HepG2 (cell line): ENCODE measurements around the gene HAS3. TPM values are rescaled to one million over a fixed set of nuclear protein-coding genes. Genes with fewer than 3 reads are reported as not detected.

Experiments used
- AGO1 ChIP-seq: fragments of 200-400 bp; formaldehyde crosslinking; IDR thresholded peaks from 2 replicates; pipeline ENCODE4 v1.6.1; 2017; ENCODE audit warnings: mild to moderate bottlenecking, low read depth, low read length, moderate library complexity; ENCODE audit not compliant: poor library complexity, severe bottlenecking
- CEBPB ChIP-seq: IDR thresholded peaks from 2 replicates; pipeline ENCODE4 v1.6.1; 2011; ENCODE audit warnings: low read depth, low read length, improper control_type of control experiment, borderline replicate concordance
- DMTF1 ChIP-seq: sonication (generic); formaldehyde crosslinking; IDR thresholded peaks from 2 replicates; pipeline ENCODE4 v1.4.0; 2020; ENCODE audit warnings: mild to moderate bottlenecking, missing genetic modification reagents
- GLI4 ChIP-seq: sonication (generic); formaldehyde crosslinking; IDR thresholded peaks from 2 replicates; pipeline ENCODE4 v1.5.1; 2020; ENCODE audit warnings: missing genetic modification reagents, mild to moderate bottlenecking, moderate library complexity, borderline replicate concordance
- HNRNPH1 ChIP-seq: fragments of 200-400 bp; formaldehyde crosslinking; optimal IDR thresholded peaks from 2 replicates; pipeline ENCODE3; 2017; ENCODE audit warnings: mild to moderate bottlenecking, low read depth, low read length
- IRX3 ChIP-seq: sonication (generic); formaldehyde crosslinking; IDR thresholded peaks from 2 replicates; pipeline ENCODE4 v1.8.1; 2023; ENCODE audit warnings: mild to moderate bottlenecking, low read depth, missing genetic modification reagents, borderline replicate concordance
- MED13 ChIP-seq: sonication (generic); formaldehyde crosslinking; IDR thresholded peaks from 2 replicates; pipeline ENCODE4 v1.5.0; 2020; ENCODE audit warnings: missing genetic modification reagents
- MEF2D ChIP-seq: sonication (generic); formaldehyde crosslinking; IDR thresholded peaks from 2 replicates; pipeline ENCODE4 v1.5.1; 2020; ENCODE audit warnings: mild to moderate bottlenecking, missing genetic modification reagents
- MTA3 ChIP-seq: sonication (generic); formaldehyde crosslinking; IDR thresholded peaks from 2 replicates; pipeline ENCODE4 v1.4.0; 2020; ENCODE audit warnings: missing genetic modification reagents
- MXI1 ChIP-seq: IDR thresholded peaks from 3 replicates; pipeline ENCODE4 v1.6.1; 2012; ENCODE audit warnings: low read depth, low read length, inconsistent platforms, borderline replicate concordance
- NFYC ChIP-seq: IDR thresholded peaks from 2 replicates; pipeline ENCODE4 v1.6.1; 2016; ENCODE audit warnings: missing genetic modification reagents, missing compliant biosample characterization
- RAD51 ChIP-seq: fragments of 450-650 bp; IDR thresholded peaks from 2 replicates; pipeline ENCODE4 v1.6.1; 2016; ENCODE audit warnings: borderline replicate concordance
- YY1 ChIP-seq: IDR thresholded peaks from 2 replicates; pipeline ENCODE4 v1.6.1; 2011; ENCODE audit warnings: low read length, low read depth, moderate library complexity, mild to moderate bottlenecking; ENCODE audit not compliant: insufficient read depth, insufficient replicate concordance
- ZBTB1 ChIP-seq: sonication (generic); formaldehyde crosslinking; IDR thresholded peaks from 2 replicates; pipeline ENCODE4 v1.4.0; 2020; ENCODE audit warnings: missing genetic modification reagents, borderline replicate concordance
- ZFYVE20 ChIP-seq: sonication (generic); formaldehyde crosslinking; IDR thresholded peaks from 2 replicates; pipeline ENCODE4 v1.8.0; 2023; ENCODE audit warnings: low read depth, mild to moderate bottlenecking, moderate library complexity, missing genetic modification reagents, borderline replicate concordance
- ZNF124 ChIP-seq: sonication (generic); formaldehyde crosslinking; IDR thresholded peaks from 2 replicates; pipeline ENCODE4 v1.4.0; 2020; ENCODE audit warnings: missing genetic modification reagents
- ZNF512B ChIP-seq: sonication (generic); formaldehyde crosslinking; IDR thresholded peaks from 2 replicates; pipeline ENCODE4 v1.5.1; 2020; ENCODE audit warnings: missing genetic modification reagents, mild to moderate bottlenecking, borderline replicate concordance
- ZNF550 ChIP-seq: sonication (generic); formaldehyde crosslinking; IDR thresholded peaks from 2 replicates; pipeline ENCODE4 v1.4.0; 2020; ENCODE audit warnings: mild to moderate bottlenecking, missing genetic modification reagents, borderline replicate concordance
- ZNF580 ChIP-seq: IDR thresholded peaks from 2 replicates; pipeline ENCODE4 v1.6.1; 2016; ENCODE audit warnings: low read depth, borderline replicate concordance
- ZNF891 ChIP-seq: sonication (generic); formaldehyde crosslinking; IDR thresholded peaks from 2 replicates; pipeline ENCODE4 v1.5.0; 2020; ENCODE audit warnings: mild to moderate bottlenecking, missing genetic modification reagents
- polyA plus RNA-seq, 8 experiments: library from polyadenylated mRNA; depleted of rRNA in 3 of 8; stranded (reverse) in 7 of 8; unstranded in 1 of 8; fragments of >200 nt; fragmentation: Illumina TruSeq in 4 of 8; extraction: Trizol in 4 of 8; gene quantifications; 2 replicates each; pipeline versions ENCODE4 v1.2.1 to v1.2.3, GENCODE V29; 2011 to 2016; ENCODE audit warnings: low read depth in 4 of 8, missing spikeins in 1 of 8, mixed read lengths in 1 of 8; ENCODE audit not compliant: insufficient read depth in 1 of 8
- total RNA-seq, 5 experiments: library from RNA; depleted of rRNA; stranded (reverse); fragments of >200 nt; fragmentation: Illumina TruSeq; extraction: Trizol; gene quantifications; 2 replicates each; pipeline ENCODE4 v1.2.3, GENCODE V29; 2016; ENCODE audit warnings: low read depth in 1 of 5
- TF ChIP-seq, protein P1 (sequence below): IDR thresholded peaks from 2 replicates; pipeline ENCODE4 v1.6.1; 2016; ENCODE audit warnings: mild to moderate bottlenecking
- TF ChIP-seq, protein P2 (sequence below): IDR thresholded peaks from 2 replicates; pipeline ENCODE4 v1.6.1; 2012; ENCODE audit warnings: inconsistent platforms

Gene HAS3
- total and polyA plus RNA-seq, 2 of the 13 experiments (the other 11 are each of a cell fraction or from before 2014, with no cell fraction given), result 0.04 to 0.30 TPM

DNA sequence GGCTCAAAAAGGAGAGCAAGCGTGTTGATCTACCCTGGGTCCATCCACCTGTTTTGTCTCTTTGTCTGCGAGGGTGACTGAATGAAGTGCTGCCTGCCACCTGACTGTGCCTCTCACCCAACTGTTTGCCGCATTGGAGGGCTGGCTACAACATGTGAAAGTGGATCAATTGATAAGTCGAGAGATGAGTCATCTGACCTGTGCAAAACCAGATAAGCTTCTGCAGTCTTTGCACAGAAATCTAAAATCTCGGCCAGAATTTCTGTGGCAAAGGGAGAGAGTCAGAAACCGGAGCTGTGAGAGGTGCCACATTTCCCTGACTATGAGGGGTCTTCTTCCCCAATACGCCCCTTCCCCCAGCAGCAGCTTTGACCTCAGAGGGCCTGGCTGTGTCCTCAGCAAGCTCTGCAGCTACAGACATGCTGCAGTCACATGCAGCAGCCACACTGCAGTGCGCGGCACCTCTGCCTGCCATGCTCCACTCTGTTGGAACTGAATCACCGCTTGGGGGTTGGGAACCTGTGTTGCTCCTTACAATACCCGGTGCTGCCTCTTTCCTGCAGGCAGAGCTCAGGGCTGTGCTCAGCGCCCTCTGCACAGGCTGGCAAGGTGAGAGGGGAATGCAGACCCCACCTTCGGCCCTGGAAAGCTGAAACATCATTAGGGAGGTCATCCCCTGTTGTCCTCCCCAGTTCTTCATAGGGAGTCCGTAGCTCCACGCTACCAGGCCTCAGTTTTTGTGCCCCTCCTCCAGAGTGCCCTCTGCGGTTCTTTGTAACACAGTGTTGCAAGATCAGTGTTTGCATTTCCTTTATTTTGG is 16.2 kb upstream of the HAS3 start (continued):
- TF ChIP-seq NFYC (CRISPR knock-in tag) (0 out of 2 replicates have a peak, but pooled peaks have one; percentile 24), IRX3 (CRISPR knock-in tag) (no peak), YY1 (peak; percentile 38), ZFYVE20 (no peak), DMTF1 (CRISPR knock-in tag) (no peak), RAD51 (no peak), ZNF550 (CRISPR knock-in tag) (no peak; the same call in 1 of the 2 replicates), ZBTB1 (CRISPR knock-in tag) (no peak), MXI1 (0 out of 3 replicates have a peak, but pooled peaks have one; percentile 5), ZNF124 (CRISPR knock-in tag) (0 out of 2 replicates have a peak, but pooled peaks have one; percentile 23), HNRNPH1 (no peak), ZNF512B (CRISPR knock-in tag) (peak; percentile 42; the same call in 1 of the 2 replicates), ZNF891 (0 out of 2 replicates have a peak, but pooled peaks have one; percentile 16), MED13 (CRISPR knock-in tag) (no peak), CEBPB (no peak), GLI4 (CRISPR knock-in tag) (peak; percentile 27; the same call in 1 of the 2 replicates), ZNF580 (peak; percentile 37; the same call in 1 of the 2 replicates), MEF2D (CRISPR knock-in tag) (no peak), AGO1 (no peak), MTA3 (no peak)
- TF ChIP-seq, protein P1, sequence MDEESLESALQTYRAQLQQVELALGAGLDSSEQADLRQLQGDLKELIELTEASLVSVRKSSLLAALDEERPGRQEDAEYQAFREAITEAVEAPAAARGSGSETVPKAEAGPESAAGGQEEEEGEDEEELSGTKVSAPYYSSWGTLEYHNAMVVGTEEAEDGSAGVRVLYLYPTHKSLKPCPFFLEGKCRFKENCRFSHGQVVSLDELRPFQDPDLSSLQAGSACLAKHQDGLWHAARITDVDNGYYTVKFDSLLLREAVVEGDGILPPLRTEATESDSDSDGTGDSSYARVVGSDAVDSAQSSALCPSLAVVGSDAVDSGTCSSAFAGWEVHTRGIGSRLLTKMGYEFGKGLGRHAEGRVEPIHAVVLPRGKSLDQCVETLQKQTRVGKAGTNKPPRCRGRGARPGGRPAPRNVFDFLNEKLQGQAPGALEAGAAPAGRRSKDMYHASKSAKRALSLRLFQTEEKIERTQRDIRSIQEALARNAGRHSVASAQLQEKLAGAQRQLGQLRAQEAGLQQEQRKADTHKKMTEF (CRISPR knock-in tag), result 0 out of 2 replicates have a peak, but pooled peaks have one; percentile 45
- TF ChIP-seq, protein P2, sequence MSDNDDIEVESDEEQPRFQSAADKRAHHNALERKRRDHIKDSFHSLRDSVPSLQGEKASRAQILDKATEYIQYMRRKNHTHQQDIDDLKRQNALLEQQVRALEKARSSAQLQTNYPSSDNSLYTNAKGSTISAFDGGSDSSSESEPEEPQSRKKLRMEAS, result peak; percentile 90
